IMR-90 (cell line): ENCODE measurements around the gene FRMD1. TPM values are rescaled to one million over a fixed set of nuclear protein-coding genes. Genes with fewer than 3 reads are reported as not detected.

Source experiments
- ATAC-seq: fragments of 200-7000 bp; cut with Tn5 transposase; 2 replicates; pipeline ENCODE4 v1.9.1; 2020; ENCODE audit warnings: low read depth, mild to moderate bottlenecking, moderate library complexity
- BruUV-seq: library from RNA; stranded (reverse); fragments of 400-500 nt; replicated peaks from 2 replicates; lab custom pipeline; 2021; lab: Mats Ljungman, UMichigan
- CTCF ChIA-PET: fragments of 300-600 bp; formaldehyde crosslinking; extraction: SDS; loops from one replicate; lab custom pipeline; 2021; ENCODE audit warnings: antibody characterized with exemption; lab: Yijun Ruan, JAX
- POLR2A ChIA-PET: fragments of 300-600 bp; sonication (Branson Sonifier 250); formaldehyde crosslinking; loops from one replicate; lab custom pipeline; 2022; ENCODE audit warnings: antibody characterized with exemption; ENCODE audit not compliant: unreplicated experiment; lab: Charles Lee
- DNase-seq: peaks from one replicate; pipeline ENCODE4 v3.0.0; 2013
- H2AFZ ChIP-seq: replicated peaks from 2 replicates; pipeline ENCODE3; 2013; ENCODE audit warnings: low read length, mild to moderate bottlenecking; ENCODE audit not compliant: poor library complexity
- H2AK5ac ChIP-seq: 2 replicates; pipeline ENCODE4 v1.6.1; 2013; ENCODE audit warnings: low read depth, low read length, inconsistent platforms
- H2AK9ac ChIP-seq: replicated peaks from 2 replicates; pipeline ENCODE3; 2013; ENCODE audit warnings: mild to moderate bottlenecking, low read depth, low read length, moderate library complexity; ENCODE audit not compliant: poor library complexity
- H2BK120ac ChIP-seq: 2 replicates; pipeline ENCODE4 v1.6.1; 2013; ENCODE audit warnings: low read depth, low read length, inconsistent platforms
- H2BK15ac ChIP-seq: 3 replicates; pipeline ENCODE4 v1.6.1; 2013; ENCODE audit warnings: low read depth, low read length, inconsistent platforms
- H2BK20ac ChIP-seq: 2 replicates; pipeline ENCODE4 v1.6.1; 2013; ENCODE audit warnings: low read depth, mild to moderate bottlenecking, inconsistent platforms, low read length, moderate library complexity
- H2BK5ac ChIP-seq: 2 replicates; pipeline ENCODE4 v1.6.1; 2013; ENCODE audit warnings: mild to moderate bottlenecking, low read depth, low read length, inconsistent platforms; ENCODE audit not compliant: poor library complexity, severe bottlenecking
- H3K14ac ChIP-seq: replicated peaks from 2 replicates; pipeline ENCODE4 v1.6.1; 2013; ENCODE audit warnings: low read depth, low read length, inconsistent platforms
- H3K18ac ChIP-seq: 2 replicates; pipeline ENCODE4 v1.6.1; 2013; ENCODE audit warnings: low read depth, low read length, control low read depth
- H3K23ac ChIP-seq: 2 replicates; pipeline ENCODE4 v1.6.1; 2013; ENCODE audit warnings: low read depth, low read length, inconsistent platforms
- H3K27ac ChIP-seq: 2 replicates; pipeline ENCODE4 v1.5.1; 2013; ENCODE audit warnings: mild to moderate bottlenecking, control low read depth, low read length; ENCODE audit not compliant: insufficient read depth
- H3K27me3 ChIP-seq: 2 replicates; pipeline ENCODE4 v1.6.1; 2013; ENCODE audit warnings: low read length; ENCODE audit not compliant: control insufficient read depth, insufficient read depth
- H3K36me3 ChIP-seq: 2 replicates; pipeline ENCODE4 v1.6.1; 2013; ENCODE audit warnings: low read length, mixed read lengths; ENCODE audit not compliant: control insufficient read depth, insufficient read depth
- H3K4ac ChIP-seq: 2 replicates; pipeline ENCODE4 v1.6.1; 2013; ENCODE audit warnings: low read depth, low read length, inconsistent platforms
- H3K4me1 ChIP-seq: 2 replicates; pipeline ENCODE4 v1.6.1; 2013; ENCODE audit warnings: low read length, mixed read lengths; ENCODE audit not compliant: control insufficient read depth, insufficient read depth
- H3K4me2 ChIP-seq: 2 replicates; pipeline ENCODE4 v1.6.1; 2013; ENCODE audit warnings: low read depth, mild to moderate bottlenecking, control low read depth, low read length, moderate library complexity
- H3K4me3 ChIP-seq: 2 replicates; pipeline ENCODE4 v1.5.1; 2013; ENCODE audit warnings: low read depth, mild to moderate bottlenecking, control low read depth, low read length, moderate library complexity; ENCODE audit not compliant: insufficient read depth
- H3K56ac ChIP-seq: 2 replicates; pipeline ENCODE4 v1.6.1; 2013; ENCODE audit warnings: low read length, inconsistent platforms; ENCODE audit not compliant: insufficient read depth; ENCODE audit errors: extremely low read depth
- H3K79me1 ChIP-seq, 2 experiments: 2 replicates each; pipeline ENCODE4 v1.6.1; 2013; ENCODE audit warnings: low read length in 2 of 2, inconsistent platforms in 1 of 2, low read depth in 1 of 2
- H3K9ac ChIP-seq: 2 replicates; pipeline ENCODE4 v1.6.1; 2013; ENCODE audit warnings: low read depth, low read length, control low read depth
- H3K9me1 ChIP-seq: 2 replicates; pipeline ENCODE4 v1.6.1; 2013; ENCODE audit warnings: low read length, inconsistent platforms; ENCODE audit not compliant: insufficient read depth
- H3K9me3 ChIP-seq: 2 replicates; pipeline ENCODE4 v1.6.1; 2013; ENCODE audit warnings: low read length; ENCODE audit not compliant: control insufficient read depth, insufficient read depth
- H4K20me1 ChIP-seq: 2 replicates; pipeline ENCODE4 v1.6.1; 2013; ENCODE audit warnings: low read length, inconsistent platforms; ENCODE audit not compliant: insufficient read depth
- H4K5ac ChIP-seq: 2 replicates; pipeline ENCODE4 v1.6.1; 2013; ENCODE audit warnings: mild to moderate bottlenecking, low read depth, low read length, control low read depth
- H4K8ac ChIP-seq, 2 experiments: 2 replicates each; pipeline ENCODE4 v1.6.1; 2013; ENCODE audit warnings: low read depth in 2 of 2, low read length in 2 of 2, control low read depth in 1 of 2, inconsistent platforms in 1 of 2
- H4K91ac ChIP-seq: 2 replicates; pipeline ENCODE4 v1.6.1; 2013; ENCODE audit warnings: low read depth, low read length, inconsistent platforms; ENCODE audit not compliant: insufficient read depth
- CEBPB ChIP-seq: IDR thresholded peaks from 2 replicates; pipeline ENCODE4 v1.6.1; 2012; ENCODE audit warnings: low read depth, low read length, improper control_type of control experiment
- CHD1 ChIP-seq: IDR thresholded peaks from 2 replicates; pipeline ENCODE4 v1.6.1; 2012; ENCODE audit warnings: low read depth, low read length, improper control_type of control experiment
- FOS ChIP-seq: fragments of 150-350 bp; IDR thresholded peaks from 2 replicates; pipeline ENCODE4 v1.6.1; 2016; ENCODE audit warnings: low read depth, low read length
- MAFK ChIP-seq: IDR thresholded peaks from 2 replicates; pipeline ENCODE4 v1.6.1; 2012; ENCODE audit warnings: low read depth, low read length, improper control_type of control experiment
- MAZ ChIP-seq: IDR thresholded peaks from 2 replicates; pipeline ENCODE4 v1.6.1; 2012; ENCODE audit warnings: low read depth, mild to moderate bottlenecking, low read length, improper control_type of control experiment, moderate library complexity, borderline replicate concordance
- MXI1 ChIP-seq: IDR thresholded peaks from 2 replicates; pipeline ENCODE4 v1.6.1; 2012; ENCODE audit warnings: low read depth, mild to moderate bottlenecking, low read length, moderate library complexity, borderline replicate concordance
- NFE2L2 ChIP-seq: fragments of 150-350 bp; IDR thresholded peaks from 2 replicates; pipeline ENCODE4 v1.6.1; 2016; ENCODE audit warnings: low read depth, mild to moderate bottlenecking, low read length
- RAD21 ChIP-seq: IDR thresholded peaks from 2 replicates; pipeline ENCODE4 v1.6.1; 2012; ENCODE audit warnings: low read length, improper control_type of control experiment
- RCOR1 ChIP-seq: IDR thresholded peaks from 2 replicates; pipeline ENCODE4 v1.6.1; 2012; ENCODE audit warnings: mild to moderate bottlenecking, low read length, improper control_type of control experiment; ENCODE audit not compliant: insufficient replicate concordance
- RFX5 ChIP-seq: IDR thresholded peaks from 2 replicates; pipeline ENCODE4 v1.8.0; 2012; ENCODE audit warnings: low read depth, mild to moderate bottlenecking, low read length, moderate library complexity
- SMC3 ChIP-seq: fragments of 150-350 bp; IDR thresholded peaks from 2 replicates; pipeline ENCODE4 v1.6.1; 2016; ENCODE audit warnings: low read depth, mild to moderate bottlenecking, antibody characterized with exemption, low read length, moderate library complexity
- USF2 ChIP-seq: fragments of 150-350 bp; IDR thresholded peaks from 2 replicates; pipeline ENCODE4 v1.6.1; 2017; ENCODE audit warnings: mild to moderate bottlenecking, antibody characterized with exemption, low read length, low read depth
- WGBS, 2 experiments: methylation state at CpG; one replicate each; pipeline versions ENCODE4 v1.1.5 to v1.1.7; 2013; ENCODE audit warnings: missing lambda C conversion rate in 2 of 2; ENCODE audit not compliant: insufficient read length in 1 of 2; ENCODE audit errors: extremely low coverage in 2 of 2; 5-methylcytosine and 5-hydroxymethylcytosine counted together
- dilution Hi-C: fragments of 300-500 bp; cut with HindIII; formaldehyde crosslinking; loops from one replicate; pipeline ENCODE4 v1.14.3; 2018; ENCODE audit warnings: low sequenced_read_pairs; ENCODE audit not compliant: unreplicated experiment
- in situ Hi-C: fragments of 300-500 bp; cut with MboI; formaldehyde crosslinking; loops from 3 replicates; pipeline ENCODE4 v1.14.3; 2019; ENCODE audit warnings: low sequenced_read_pairs, inconsistent platforms, mixed read lengths
- intact Hi-C: fragments of 100-400 bp; cut with micrococcal nuclease; formaldehyde crosslinking; loops from 2 replicates; pipeline ENCODE4 v1.10.0; 2022
- polyA plus RNA-seq, 3 experiments: library from polyadenylated mRNA; depleted of rRNA; stranded (reverse); fragments of >200 nt; gene quantifications; 2 replicates each; pipeline ENCODE4 v1.2.3, GENCODE V29; 2012; ENCODE audit warnings: low replicate concordance in 1 of 3
- total RNA-seq: library from RNA; depleted of rRNA; stranded (reverse); fragments of >200 nt; gene quantifications from 2 replicates; pipeline ENCODE4 v1.2.3, GENCODE V29; 2012
- TF ChIP-seq, protein P1 (sequence below): conservative IDR thresholded peaks from 2 replicates; pipeline ENCODE4 v1.5.1; 2012; ENCODE audit warnings: mild to moderate bottlenecking, low read depth, low read length, improper control_type of control experiment

Gene FRMD1
- total and polyA plus RNA-seq, 2 of the 4 experiments (the other 2 are of a cell fraction) = not detected

- Histone ChIP-seq H4K91ac (no peak overlapping the region), H2AK9ac (no peak overlapping the region), H2BK120ac (no peak overlapping the region), H4K8ac (no peak overlapping the region), H3K23ac (no peak overlapping the region), H3K27ac (no peak overlapping the region), H3K56ac (no peak overlapping the region), H4K5ac (no peak overlapping the region), H2AK5ac (no peak overlapping the region), H3K9me3 (no peaks in the 10 kb centered on the region), H3K79me1 (no peaks in the 10 kb centered on the region), H3K4me3 (no peak overlapping the region), H3K27me3 (peaks cover 5% of the 10 kb centered on the region; the same call in 1 of the 2 replicates), H4K20me1 (no peaks in the 10 kb centered on the region; the same call in 1 of the 2 replicates), H3K9me1 (no peaks in the 10 kb centered on the region), H2BK15ac (no peak overlapping the region), H3K4me2 (no peak overlapping the region), H3K4me1 (peaks cover 15% of the 10 kb centered on the region; the same call in 1 of the 2 replicates), H3K9ac (no peak overlapping the region), H3K36me3 (no peaks in the 10 kb centered on the region), H3K18ac (no peak overlapping the region), H2BK20ac (no peak overlapping the region), H2AFZ (no peak overlapping the region), H3K14ac (no peak overlapping the region), H2BK5ac (no peak overlapping the region), H3K4ac (no peak overlapping the region)
- ATAC-seq (no peak), DNase-seq (no peak)
- WGBS, 2 experiments = no CpG with 5 or more reads among the region's 19 CpGs
- no TSS peak for BruUV-seq
- POLR2A ChIA-PET = no interaction called here
- dilution Hi-C loops = no loop called here
- intact Hi-C loops = no loop called here
- TF ChIP-seq USF2 (no peak), SMC3 (no peak), CHD1 (no peak), MAZ (no peak), RFX5 (no peak), NFE2L2 (no peak), CEBPB (no peak), FOS (no peak), RAD21 (no peak), MXI1 (no peak), MAFK (no peak), RCOR1 (no peak)
- TF ChIP-seq, protein P1, sequence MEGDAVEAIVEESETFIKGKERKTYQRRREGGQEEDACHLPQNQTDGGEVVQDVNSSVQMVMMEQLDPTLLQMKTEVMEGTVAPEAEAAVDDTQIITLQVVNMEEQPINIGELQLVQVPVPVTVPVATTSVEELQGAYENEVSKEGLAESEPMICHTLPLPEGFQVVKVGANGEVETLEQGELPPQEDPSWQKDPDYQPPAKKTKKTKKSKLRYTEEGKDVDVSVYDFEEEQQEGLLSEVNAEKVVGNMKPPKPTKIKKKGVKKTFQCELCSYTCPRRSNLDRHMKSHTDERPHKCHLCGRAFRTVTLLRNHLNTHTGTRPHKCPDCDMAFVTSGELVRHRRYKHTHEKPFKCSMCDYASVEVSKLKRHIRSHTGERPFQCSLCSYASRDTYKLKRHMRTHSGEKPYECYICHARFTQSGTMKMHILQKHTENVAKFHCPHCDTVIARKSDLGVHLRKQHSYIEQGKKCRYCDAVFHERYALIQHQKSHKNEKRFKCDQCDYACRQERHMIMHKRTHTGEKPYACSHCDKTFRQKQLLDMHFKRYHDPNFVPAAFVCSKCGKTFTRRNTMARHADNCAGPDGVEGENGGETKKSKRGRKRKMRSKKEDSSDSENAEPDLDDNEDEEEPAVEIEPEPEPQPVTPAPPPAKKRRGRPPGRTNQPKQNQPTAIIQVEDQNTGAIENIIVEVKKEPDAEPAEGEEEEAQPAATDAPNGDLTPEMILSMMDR = no peak
- in situ Hi-C loops = no loop called here
- CTCF ChIA-PET = no interaction called here
These were observed 5.6 kb upstream of the FRMD1 start for GRCh38 chr6:168084465-168085160.
